DLD1 (cell line): ENCODE results near the gene TCEAL1.
"Not testable (repeated sequence)": the region's sequence is repeated elsewhere in the genome, so short reads cannot be mapped to it uniquely, and the experiment has no call there.

ENCODE experiments used
- in situ Hi-C: cut with HindIII; loops from 2 replicates; pipeline ENCODE4 v1.10.0; 2017; ENCODE audit warnings: low sequenced_read_pairs

Gene TCEAL1, protein sequence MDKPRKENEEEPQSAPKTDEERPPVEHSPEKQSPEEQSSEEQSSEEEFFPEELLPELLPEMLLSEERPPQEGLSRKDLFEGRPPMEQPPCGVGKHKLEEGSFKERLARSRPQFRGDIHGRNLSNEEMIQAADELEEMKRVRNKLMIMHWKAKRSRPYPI

DNA sequence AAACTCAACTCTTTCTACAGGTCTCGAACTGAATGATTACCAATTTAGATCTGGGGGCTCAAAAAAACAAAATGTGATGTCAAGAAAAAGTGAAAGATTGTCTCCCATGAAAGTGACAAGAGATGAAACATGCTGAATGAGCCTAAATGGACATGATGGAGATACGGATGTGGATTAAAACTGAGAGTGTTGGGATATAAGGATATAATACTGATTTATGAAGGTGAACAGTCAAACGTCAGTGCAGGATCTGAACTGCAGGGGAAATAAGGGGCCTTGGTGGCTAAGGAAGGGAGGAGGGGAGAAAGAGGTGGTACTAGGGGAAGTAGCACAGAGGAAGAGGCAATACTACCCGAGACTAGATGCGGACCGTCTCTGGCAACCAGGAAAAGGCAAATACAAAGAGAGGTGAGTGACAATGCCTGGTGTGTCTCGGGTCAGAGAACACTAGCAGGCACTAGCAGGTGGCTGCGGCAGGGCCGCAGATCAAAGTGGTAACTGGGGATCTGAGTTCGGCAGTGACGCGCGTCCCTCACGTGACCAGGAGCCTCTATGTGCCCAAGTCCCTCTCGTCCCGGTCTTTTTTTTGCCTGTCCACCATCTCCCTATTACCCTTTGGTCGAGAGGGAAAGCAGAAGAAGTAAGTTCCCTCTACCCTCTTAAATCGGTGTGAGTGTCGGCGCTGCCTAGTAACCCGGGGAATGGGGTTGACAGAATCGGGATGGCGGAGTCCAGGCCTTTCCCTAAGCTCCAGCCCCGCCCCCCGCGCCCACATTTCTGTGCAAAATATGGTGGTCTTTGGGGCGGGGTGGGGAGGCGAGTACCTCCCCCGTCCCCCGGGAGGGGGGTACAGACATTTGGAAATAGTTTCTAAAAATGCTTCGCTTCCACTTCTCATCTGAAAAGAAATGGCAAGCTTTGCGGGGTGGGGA, at the start of gene TCEAL1:
Gene TCEAL1 (plus strand): TSS at position 590 of the 932 bp plus-strand sequence. CDS start 942 bp downstream, outside the sequence.
- in situ Hi-C loops, result no loop called here

- in situ Hi-C loops, result no loop called here
Observed at GRCh38 chrX:103584596-103584995, 44.2 kb upstream of the TCEAL1 start.

DNA sequence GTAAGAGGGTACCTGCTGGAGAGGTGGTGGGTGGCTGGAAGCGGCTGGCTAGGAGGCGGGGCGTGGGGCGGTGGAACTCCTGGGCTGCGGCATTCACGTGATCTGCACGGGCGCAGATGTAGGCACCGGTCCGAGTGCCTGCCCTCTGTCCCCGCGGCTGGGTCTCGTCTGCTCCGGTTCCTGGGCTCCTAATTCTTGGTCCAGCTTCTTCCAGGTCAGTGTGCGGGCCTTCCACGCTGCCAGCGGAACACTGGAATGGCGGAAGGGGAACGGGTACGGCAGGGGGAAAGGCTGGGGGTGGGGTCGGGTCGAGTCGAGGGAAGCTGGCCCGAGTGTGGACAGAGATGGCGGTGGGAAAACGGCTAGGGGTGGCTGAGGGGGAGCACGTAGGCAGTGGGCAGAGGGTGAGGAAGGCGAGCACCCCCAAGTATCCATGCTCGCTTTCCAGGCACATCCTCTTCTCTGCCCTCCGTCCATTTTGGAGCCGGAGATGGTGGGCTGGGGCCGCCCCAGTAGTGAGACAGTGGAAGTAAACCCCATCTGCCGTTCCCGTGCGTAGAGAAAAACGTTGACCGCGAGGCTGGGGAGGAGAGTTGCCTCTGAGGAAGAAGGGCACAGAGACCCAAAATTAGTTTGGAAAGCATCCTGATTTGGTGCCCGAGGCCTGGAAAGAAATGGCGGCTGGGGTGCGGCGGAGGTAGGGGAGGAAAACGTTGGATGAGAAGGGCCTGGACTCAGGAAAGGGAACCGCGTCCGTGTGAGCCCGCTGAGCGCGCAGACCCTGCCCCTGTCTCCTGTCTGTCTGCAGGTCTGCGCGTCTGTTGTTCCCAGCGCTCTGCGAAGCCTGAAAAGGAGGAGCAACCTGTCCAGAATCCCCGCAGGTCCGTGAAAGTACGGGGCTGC, 43.1 kb upstream of the TCEAL1 start, which contains the start of gene TCEAL4:
Gene TCEAL4 (plus strand): TSS at position 105 of the 903 bp plus-strand sequence. CDS start 1,161 bp downstream, outside the sequence.
- in situ Hi-C loops, result no loop called here

DNA sequence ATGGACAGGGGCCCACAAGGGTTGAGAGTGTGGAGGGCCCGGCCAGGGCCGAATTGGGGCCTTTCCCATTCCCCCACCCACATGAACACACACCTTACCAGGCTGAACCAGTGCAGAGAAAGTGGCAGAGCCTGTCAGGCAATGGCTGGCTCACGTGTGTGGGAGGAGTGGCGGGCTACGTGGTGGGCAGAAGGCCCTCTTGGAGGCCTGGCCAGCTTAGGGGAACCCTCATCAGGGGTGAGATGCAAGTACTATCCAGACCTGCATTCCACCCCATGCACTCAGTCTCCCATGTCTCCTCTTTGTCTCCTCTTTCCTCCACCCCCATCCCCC, 42.5 kb upstream of the TCEAL1 start:
- in situ Hi-C loops, result no loop called here

DNA sequence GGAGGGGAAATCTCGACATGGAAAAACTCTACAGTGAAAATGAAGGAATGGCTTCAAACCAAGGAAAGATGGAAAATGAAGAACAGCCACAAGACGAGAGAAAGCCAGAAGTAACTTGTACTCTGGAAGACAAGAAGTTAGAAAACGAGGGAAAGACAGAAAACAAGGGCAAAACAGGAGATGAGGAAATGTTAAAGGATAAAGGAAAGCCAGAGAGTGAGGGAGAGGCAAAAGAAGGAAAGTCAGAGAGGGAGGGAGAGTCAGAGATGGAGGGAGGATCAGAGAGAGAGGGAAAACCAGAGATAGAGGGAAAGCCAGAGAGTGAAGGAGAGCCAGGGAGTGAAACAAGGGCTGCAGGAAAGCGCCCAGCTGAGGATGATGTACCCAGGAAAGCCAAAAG, 42.1 kb upstream of the TCEAL1 start:
- in situ Hi-C loops, result no loop called here

- in situ Hi-C loops, result not testable (repeated sequence)
Observed at GRCh38 chrX:103592295-103592694, 36.5 kb upstream of the TCEAL1 start.

DNA sequence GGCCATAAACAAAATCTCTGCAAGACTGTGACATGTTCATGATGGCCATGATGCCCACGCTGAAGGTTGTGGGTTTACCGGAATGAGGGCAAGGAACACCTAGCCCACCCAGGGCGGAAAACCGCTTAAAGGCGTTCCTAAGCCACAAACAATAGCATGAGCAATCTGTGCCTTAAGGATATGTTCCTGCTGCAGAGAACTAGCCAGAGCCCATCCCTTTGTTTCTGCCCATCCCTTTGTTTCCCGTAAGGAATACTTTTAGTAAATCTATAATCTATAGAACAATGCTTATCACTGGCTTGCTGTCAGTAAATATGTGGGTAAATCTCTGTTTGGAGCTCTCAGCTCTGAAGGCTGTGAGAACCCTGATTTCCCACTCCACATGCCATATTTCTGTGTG, 33.6 kb upstream of the TCEAL1 start:
- in situ Hi-C loops, result not testable (repeated sequence)

DNA sequence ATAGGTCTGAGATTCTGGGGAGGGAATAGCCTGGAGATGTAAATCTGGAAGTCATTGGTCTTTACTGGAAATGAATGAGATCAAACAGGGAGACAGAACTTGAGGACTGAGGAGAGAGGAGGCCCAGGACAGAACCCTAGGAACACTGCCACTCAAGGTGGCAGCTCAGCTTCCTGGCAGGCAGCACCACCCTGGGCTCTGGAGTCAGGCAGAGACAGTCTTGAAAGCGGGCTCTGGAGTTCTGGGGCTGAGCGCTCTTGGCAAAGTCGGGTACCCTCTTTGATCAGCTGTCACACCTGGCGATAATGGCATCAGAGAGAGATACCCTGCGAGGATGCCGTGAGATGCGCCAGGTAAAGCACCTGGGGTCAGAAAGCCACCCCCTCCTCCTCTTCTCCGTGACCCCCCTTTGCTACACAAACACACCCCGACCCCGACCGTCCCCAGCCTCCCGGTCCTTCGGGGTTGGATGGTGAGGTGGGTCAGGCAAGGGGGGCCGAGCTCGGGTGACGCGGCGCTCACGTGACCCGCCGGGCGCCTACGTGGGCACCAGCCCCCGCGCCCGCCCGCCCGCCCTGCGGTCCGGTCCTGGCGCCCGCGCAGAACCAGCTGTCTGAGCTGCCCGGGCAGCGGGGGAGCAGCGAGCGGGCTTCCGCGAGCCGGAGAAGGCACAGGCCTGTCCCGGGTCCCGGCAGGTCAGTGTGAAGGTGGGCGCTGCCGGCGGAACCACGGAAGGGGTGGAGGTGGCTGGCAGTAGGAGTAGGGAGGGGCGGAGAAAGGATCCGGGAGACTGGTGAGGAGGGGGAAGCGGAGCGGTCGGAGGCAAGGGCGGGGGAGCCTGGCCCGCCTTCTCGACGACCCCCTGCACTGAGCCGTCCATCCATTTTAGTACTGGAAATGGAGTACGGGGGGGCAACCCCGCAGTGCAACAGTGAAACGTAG, 21.1 kb upstream of the TCEAL1 start, which contains the start of gene TCEAL3:
Gene TCEAL3 (plus strand): TSS at position 600 of the 942 bp plus-strand sequence. CDS start 1,102 bp downstream, outside the sequence.
- in situ Hi-C loops, result no loop called here

DNA sequence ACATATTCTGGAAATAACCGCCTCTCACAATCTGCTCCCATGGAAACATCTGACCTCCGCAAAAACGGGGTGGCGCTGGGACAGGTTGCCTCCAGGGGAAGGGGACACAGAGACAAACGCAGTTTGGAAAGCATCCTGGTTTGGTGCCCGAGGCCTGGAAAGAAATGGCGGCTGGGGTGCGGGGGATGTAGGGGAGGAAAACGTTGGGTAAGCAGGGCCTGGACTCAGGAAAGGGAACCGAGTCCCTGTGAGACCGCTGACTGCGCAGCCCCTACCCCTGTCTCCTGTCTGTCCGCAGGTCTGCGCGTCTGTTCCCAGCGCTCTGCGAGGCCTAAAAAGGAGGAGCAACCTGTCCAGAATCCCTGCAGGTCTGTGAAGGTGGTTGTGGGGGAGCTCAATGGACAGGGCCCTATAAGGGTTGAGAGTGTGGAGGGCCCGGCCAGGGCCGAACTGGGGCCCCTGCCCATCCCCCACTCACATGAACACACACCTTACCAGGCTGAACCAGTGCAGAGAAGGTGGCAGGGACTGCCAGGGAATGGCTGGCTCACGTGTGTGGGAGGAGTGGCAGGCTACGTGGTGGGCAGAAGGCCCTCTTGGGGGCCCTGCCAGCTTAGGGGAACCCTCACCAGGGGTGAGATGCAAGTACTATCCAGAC, 20.3 kb upstream of the TCEAL1 start:
- in situ Hi-C loops, result no loop called here

DNA sequence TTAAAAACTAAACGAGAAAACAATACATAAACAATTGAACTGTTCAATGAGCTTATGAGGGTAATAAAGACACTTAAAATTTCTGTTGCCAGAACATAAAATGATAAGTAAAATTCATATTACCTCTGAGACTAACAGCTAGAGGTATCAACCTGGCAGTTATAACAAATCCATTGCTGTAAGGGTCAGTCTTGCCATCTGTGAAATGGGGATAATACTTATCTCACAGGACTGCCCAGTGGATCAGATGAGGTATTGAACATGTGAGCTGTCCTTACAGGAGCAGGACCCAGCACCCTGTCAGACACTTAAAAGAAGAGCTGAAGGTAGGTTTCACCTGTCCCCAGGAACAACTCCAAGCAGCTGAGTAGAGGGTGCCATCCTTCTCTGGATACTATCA, 18.5 kb upstream of the TCEAL1 start:
- in situ Hi-C loops, result no loop called here

- in situ Hi-C loops, result no loop called here
Observed at GRCh38 chrX:103613362-103613890, 15.3 kb upstream of the TCEAL1 start.

GRCh38 chrX:103614999-103615398, 13.8 kb upstream of the TCEAL1 start:
- in situ Hi-C loops, result no loop called here

GRCh38 chrX:103615781-103616371, 12.9 kb upstream of the TCEAL1 start:
- in situ Hi-C loops, result no loop called here

DNA sequence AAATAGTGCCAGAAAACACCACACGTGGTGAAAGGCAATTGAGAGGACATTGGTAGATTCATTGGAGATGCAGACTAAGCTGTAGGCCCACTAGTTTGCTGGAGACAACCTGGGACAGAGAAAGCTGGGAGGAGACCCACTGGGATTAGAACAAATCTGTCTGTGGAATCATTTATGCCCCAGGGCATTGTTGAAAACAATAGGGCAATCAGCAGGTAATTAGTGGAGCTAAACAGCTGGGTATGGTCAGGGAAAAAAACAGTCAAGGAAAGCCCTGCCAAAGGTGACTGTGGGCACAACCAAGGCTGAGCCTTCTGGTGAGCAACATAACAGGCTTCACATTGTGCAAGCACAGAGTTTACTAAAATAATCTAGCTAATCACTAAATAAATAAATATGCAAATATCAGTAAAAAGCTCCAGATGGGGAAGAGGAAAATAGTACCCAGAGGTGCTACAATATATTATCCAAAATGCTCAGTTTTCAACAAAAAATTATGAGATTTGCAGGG, 12.0 kb upstream of the TCEAL1 start:
- in situ Hi-C loops, result no loop called here

GRCh38 chrX:103624111-103624510, 4.7 kb upstream of the TCEAL1 start:
- in situ Hi-C loops, result no loop called here

GRCh38 chrX:103626855-103627254, 1.9 kb upstream of the TCEAL1 start:
- in situ Hi-C loops, result no loop called here

DNA sequence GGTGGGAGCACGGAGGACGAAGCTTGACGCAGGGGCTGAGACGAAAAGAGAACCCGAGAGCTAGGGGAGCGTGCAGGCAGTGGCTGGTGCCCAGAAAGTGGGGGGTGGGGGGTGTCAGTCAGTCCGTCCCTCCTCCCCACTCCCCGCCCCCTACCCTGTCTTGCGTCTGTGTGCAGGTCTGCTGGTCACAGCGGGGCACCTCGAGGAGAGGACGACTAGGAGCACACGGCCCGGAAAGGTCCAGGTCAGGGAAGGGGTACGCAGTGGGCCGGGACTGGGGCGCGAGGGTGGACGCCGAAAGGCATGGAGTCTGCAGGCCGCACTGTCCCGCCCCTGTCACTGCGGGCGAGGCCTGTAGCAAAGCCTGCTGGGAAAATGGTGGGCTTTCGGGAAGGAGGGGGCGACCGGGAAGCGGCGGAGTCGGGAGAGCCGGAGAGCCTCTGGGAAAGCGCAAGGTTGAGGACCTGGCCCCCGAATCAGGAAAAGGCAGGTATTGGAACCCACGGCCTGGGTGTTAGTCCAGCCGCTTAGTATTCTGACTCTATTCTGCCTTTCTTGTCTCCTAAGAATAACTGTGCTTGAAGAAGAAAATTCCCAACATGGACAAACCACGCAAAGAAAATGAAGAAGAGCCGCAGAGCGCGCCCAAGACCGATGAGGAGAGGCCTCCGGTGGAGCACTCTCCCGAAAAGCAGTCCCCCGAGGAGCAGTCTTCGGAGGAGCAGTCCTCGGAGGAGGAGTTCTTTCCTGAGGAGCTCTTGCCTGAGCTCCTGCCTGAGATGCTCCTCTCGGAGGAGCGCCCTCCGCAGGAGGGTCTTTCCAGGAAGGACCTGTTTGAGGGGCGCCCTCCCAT, 769 bp downstream of the TCEAL1 start:
- in situ Hi-C loops, result no loop called here

GRCh38 chrX:103630171-103630511, 1.4 kb downstream of the TCEAL1 start:
- in situ Hi-C loops, result no loop called here
